ENCODE measurements around the gene NRXN3.

The NRXN3 gene

GRCh38 chr14:79656496-79656895, 1486.3 kb downstream of the NRXN3 start:
- TF ChIP-seq, protein P1, sequence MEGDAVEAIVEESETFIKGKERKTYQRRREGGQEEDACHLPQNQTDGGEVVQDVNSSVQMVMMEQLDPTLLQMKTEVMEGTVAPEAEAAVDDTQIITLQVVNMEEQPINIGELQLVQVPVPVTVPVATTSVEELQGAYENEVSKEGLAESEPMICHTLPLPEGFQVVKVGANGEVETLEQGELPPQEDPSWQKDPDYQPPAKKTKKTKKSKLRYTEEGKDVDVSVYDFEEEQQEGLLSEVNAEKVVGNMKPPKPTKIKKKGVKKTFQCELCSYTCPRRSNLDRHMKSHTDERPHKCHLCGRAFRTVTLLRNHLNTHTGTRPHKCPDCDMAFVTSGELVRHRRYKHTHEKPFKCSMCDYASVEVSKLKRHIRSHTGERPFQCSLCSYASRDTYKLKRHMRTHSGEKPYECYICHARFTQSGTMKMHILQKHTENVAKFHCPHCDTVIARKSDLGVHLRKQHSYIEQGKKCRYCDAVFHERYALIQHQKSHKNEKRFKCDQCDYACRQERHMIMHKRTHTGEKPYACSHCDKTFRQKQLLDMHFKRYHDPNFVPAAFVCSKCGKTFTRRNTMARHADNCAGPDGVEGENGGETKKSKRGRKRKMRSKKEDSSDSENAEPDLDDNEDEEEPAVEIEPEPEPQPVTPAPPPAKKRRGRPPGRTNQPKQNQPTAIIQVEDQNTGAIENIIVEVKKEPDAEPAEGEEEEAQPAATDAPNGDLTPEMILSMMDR (IDR thresholded peaks at IDR 0.05): no peak

GRCh38 chr14:79658221-79658620, 1488.0 kb downstream of the NRXN3 start:
- TF ChIP-seq, protein P1 (IDR thresholded peaks at IDR 0.05): no peak

GRCh38 chr14:79658769-79659168, 1488.6 kb downstream of the NRXN3 start:
- TF ChIP-seq, protein P1 (IDR thresholded peaks at IDR 0.05): no peak

DNA sequence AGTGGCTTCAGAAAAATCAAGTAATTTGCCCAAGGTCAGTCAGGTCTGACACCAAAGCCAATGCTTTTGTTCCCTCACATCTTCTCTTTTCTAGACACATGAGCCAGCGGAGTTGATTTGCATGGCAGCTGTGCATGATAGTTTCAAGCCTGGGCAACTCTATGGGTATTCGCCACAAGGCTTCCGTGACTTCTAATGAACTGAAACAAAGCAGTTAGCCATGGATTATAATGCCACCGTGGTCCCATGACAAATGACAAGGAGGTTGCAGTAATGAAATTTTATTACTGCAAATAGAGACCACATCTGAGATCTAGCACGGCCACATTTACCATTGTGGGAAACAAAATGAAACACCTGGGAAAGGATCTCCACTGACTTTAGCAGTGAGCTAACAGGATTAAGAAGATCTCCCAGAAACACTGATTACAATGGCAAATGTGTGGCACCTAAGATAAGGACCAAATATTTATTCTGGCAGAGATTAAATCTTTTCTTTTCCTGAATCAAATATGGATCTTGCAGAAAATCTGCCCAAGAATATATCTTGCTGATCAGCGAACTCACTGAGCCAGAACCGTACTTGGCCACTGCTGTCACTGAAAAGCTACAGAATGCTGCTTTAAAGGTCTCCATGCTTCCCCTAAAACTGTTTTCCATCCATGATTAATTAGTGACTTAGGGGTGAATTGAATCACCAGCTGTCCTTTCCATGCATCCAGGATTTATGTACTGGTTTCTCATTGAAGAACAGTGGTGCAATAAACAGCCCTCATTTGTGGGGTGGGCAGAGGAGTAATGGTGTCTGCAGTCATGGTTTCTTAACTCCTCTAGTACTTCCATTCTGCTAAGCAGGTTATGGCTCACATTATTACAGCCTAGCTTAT, 1490.1 kb downstream of the NRXN3 start:
- TF ChIP-seq, protein P1 (IDR thresholded peaks at IDR 0.05): no peak

GRCh38 chr14:79661752-79662151, 1491.6 kb downstream of the NRXN3 start:
- TF ChIP-seq, protein P1 (IDR thresholded peaks at IDR 0.05): no peak

GRCh38 chr14:79663453-79663852, 1493.3 kb downstream of the NRXN3 start:
- TF ChIP-seq, protein P1 (IDR thresholded peaks at IDR 0.05): no peak

GRCh38 chr14:79665556-79665955, 1495.4 kb downstream of the NRXN3 start:
- TF ChIP-seq, protein P1 (IDR thresholded peaks at IDR 0.05): no peak

All from LNCAP (cell line).